WTC11 (cell line): Measurements from ENCODE around the gene DLL1. TPM values are rescaled to one million over a fixed set of nuclear protein-coding genes. Genes with fewer than 3 reads are reported as not detected.
A peak's percentile ranks its signal among the peaks of the same experiment; 100 is the strongest.

Experiments
- ATAC-seq: fragments of 200-7000 bp; cut with Tn5 transposase; 2 replicates; pipeline ENCODE4 v1.10.0; 2021; ENCODE audit warnings: mild to moderate bottlenecking, moderate library complexity
- CTCF ChIA-PET: fragments of 300-600 bp; sonication (Branson Sonifier 250); formaldehyde crosslinking; loops from one replicate; lab custom pipeline; 2021; ENCODE audit warnings: antibody characterized with exemption; lab: Charles Lee
- POLR2A ChIA-PET: fragments of 350-600 bp; sonication (Branson Sonifier 250); formaldehyde crosslinking; loops from one replicate; lab custom pipeline; 2021; ENCODE audit warnings: antibody characterized with exemption; lab: Charles Lee
- DNase-seq: peaks from one replicate; pipeline ENCODE4 v3.0.0; 2021; ENCODE audit warnings: low spot score
- H3K27ac Mint-ChIP-seq: 2 replicates; pipeline ENCODE4 v1.8.0; 2021; ENCODE audit warnings: mixed read lengths
- H3K27me3 Mint-ChIP-seq: 2 replicates; pipeline ENCODE4 v1.8.0; 2021; ENCODE audit warnings: low read depth, mild to moderate bottlenecking, moderate library complexity, mixed read lengths
- H3K36me3 Mint-ChIP-seq: 2 replicates; pipeline ENCODE4 v1.8.0; 2021; ENCODE audit warnings: mixed read lengths
- H3K4me1 Mint-ChIP-seq: 2 replicates; pipeline ENCODE4 v1.8.0; 2022; ENCODE audit warnings: mixed read lengths
- H3K4me3 Mint-ChIP-seq: 2 replicates; pipeline ENCODE4 v1.8.0; 2021; ENCODE audit warnings: mild to moderate bottlenecking, moderate library complexity, mixed read lengths
- H3K9me3 Mint-ChIP-seq: 2 replicates; pipeline ENCODE4 v1.8.0; 2021; ENCODE audit warnings: mixed read lengths
- ARID4B ChIP-seq: sonication (generic); formaldehyde crosslinking; IDR thresholded peaks from 2 replicates; pipeline ENCODE4 v1.8.0; 2023; ENCODE audit warnings: missing genetic modification reagents, mild to moderate bottlenecking, borderline replicate concordance
- CBFB ChIP-seq: sonication (generic); formaldehyde crosslinking; IDR thresholded peaks from 2 replicates; pipeline ENCODE4 v1.8.1; 2022; ENCODE audit warnings: mild to moderate bottlenecking, low read depth, missing genetic modification reagents
- CDX4 ChIP-seq: fragments of 250-450 bp; sonication (Bioruptor Pico); IDR thresholded peaks from 2 replicates; pipeline ENCODE4 v1.9.0; 2021; ENCODE audit warnings: moderate library complexity, mild to moderate bottlenecking, inconsistent platforms, borderline replicate concordance
- ELF4 ChIP-seq: sonication (generic); formaldehyde crosslinking; IDR thresholded peaks from 2 replicates; pipeline ENCODE4 v1.8.1; 2022; ENCODE audit warnings: low read depth, mild to moderate bottlenecking, moderate library complexity, missing genetic modification reagents
- EMX1 ChIP-seq: fragments of 250-450 bp; sonication (Bioruptor Pico); IDR thresholded peaks from 2 replicates; pipeline ENCODE4 v1.8.0; 2021; ENCODE audit warnings: mild to moderate bottlenecking
- FOXP4 ChIP-seq: sonication (generic); formaldehyde crosslinking; IDR thresholded peaks from 2 replicates; pipeline ENCODE4 v1.8.0; 2022; ENCODE audit warnings: mild to moderate bottlenecking, missing genetic modification reagents
- NR3C1 ChIP-seq: sonication (generic); formaldehyde crosslinking; conservative IDR thresholded peaks from 2 replicates; pipeline ENCODE4 v1.8.1; 2023; ENCODE audit warnings: low read depth, mild to moderate bottlenecking, missing genetic modification reagents
- PRDM15 ChIP-seq: sonication (generic); formaldehyde crosslinking; IDR thresholded peaks from 2 replicates; pipeline ENCODE4 v1.8.0; 2022; ENCODE audit warnings: missing genetic modification reagents
- PRRX2 ChIP-seq: fragments of 250-450 bp; sonication (Bioruptor Pico); IDR thresholded peaks from 2 replicates; pipeline ENCODE4 v1.8.0; 2021; ENCODE audit warnings: mild to moderate bottlenecking
- TP53 ChIP-seq: sonication (generic); formaldehyde crosslinking; IDR thresholded peaks from 2 replicates; pipeline ENCODE4 v1.8.1; 2023; ENCODE audit warnings: mild to moderate bottlenecking, missing genetic modification reagents
- ZNF263 ChIP-seq: sonication (generic); formaldehyde crosslinking; IDR thresholded peaks from 2 replicates; pipeline ENCODE4 v1.8.1; 2022; ENCODE audit warnings: low read depth, mild to moderate bottlenecking, moderate library complexity, missing genetic modification reagents
- ZNF396 ChIP-seq: fragments of 250-450 bp; sonication (Bioruptor Pico); IDR thresholded peaks from 2 replicates; pipeline ENCODE4 v1.8.0; 2021; ENCODE audit warnings: mild to moderate bottlenecking, moderate library complexity, borderline replicate concordance
- ZNF532 ChIP-seq: fragments of 250-450 bp; sonication (Bioruptor Pico); IDR thresholded peaks from 2 replicates; pipeline ENCODE4 v1.9.0; 2021; ENCODE audit warnings: mild to moderate bottlenecking, borderline replicate concordance
- total RNA-seq: library from RNA; stranded (reverse); gene quantifications from 3 replicates; pipeline ENCODE4 v1.2.3, GENCODE V29; 2021

DLL1 gene
- total RNA-seq, 1 experiment from 2014 or later, result 25.3 TPM

GRCh38 chr6:170286246-170286933 is 4.5 kb downstream of the DLL1 start:
- no peaks in the 10 kb centered on the region for H3K9me3 Mint-ChIP-seq
- no peak for ATAC-seq
- H3K4me3 Mint-ChIP-seq, result peak overlapping the region; percentile 41
- H3K36me3 Mint-ChIP-seq, result peaks cover 31% of the 10 kb centered on the region
- CTCF ChIA-PET, result interaction anchor here (0.9 to 1.3 kb wide), 3 partner anchors 231 to 455 kb away, joined by 3 to 5 read pairs (median 3); no protein-coding TSS in a partner anchor
- no peak for TF ChIP-seq TP53 (CRISPR knock-in tag)
- no peak for TF ChIP-seq ZNF532
- TF ChIP-seq PRRX2 (CRISPR knock-in tag), result no peak
- no peak for TF ChIP-seq FOXP4 (CRISPR knock-in tag)
- no peak for TF ChIP-seq PRDM15
- TF ChIP-seq CDX4 (CRISPR knock-in tag), result no peak
- TF ChIP-seq ZNF396, result no peak
- TF ChIP-seq ZNF263 (CRISPR knock-in tag), result no peak
- no peak for TF ChIP-seq EMX1 (CRISPR knock-in tag)
- TF ChIP-seq NR3C1 (CRISPR knock-in tag), result no peak
- TF ChIP-seq CBFB, result no peak
- no peak for TF ChIP-seq ELF4 (CRISPR knock-in tag)
- TF ChIP-seq ARID4B (CRISPR knock-in tag), result no peak
- TF ChIP-seq, all 79 proteins: peak for 0
- Mint-ChIP-seq H3K27me3 (peaks cover 85% of the 10 kb centered on the region), H3K27ac (no peak overlapping the region), H3K4me1 (peaks cover 28% of the 10 kb centered on the region)
- POLR2A ChIA-PET, result interaction anchor here (1.0 kb wide), 1 partner anchor 9 kb away, joined by 3 read pairs; no protein-coding TSS in a partner anchor
- no peak for DNase-seq
